ENCODE measurements around the gene SERPINA4. TPM values are rescaled to one million over a fixed set of nuclear protein-coding genes. Genes with fewer than 3 reads are reported as not detected.

Gene SERPINA4
- total and polyA plus RNA-seq, 2 of the 13 experiments (the other 11 are each of a cell fraction or from before 2014, with no cell fraction given): 39.1 to 57.8 TPM

GRCh38 chr14:94598816-94599655 lies 37.8 kb downstream of the SERPINA4 start (continued):
- TF ChIP-seq POLR2A (IDR thresholded peaks at IDR 0.05; ENCODE audit: insufficient read depth in 1 of 2, low read depth in 2 of 2, low read length in 2 of 2) (peak; percentile 53 to 65), ZNF572 (CRISPR knock-in tag; IDR thresholded peaks at IDR 0.05) (peak; percentile 72; the same call in 1 of the 2 replicates), KMT2B (CRISPR knock-in tag; IDR thresholded peaks at IDR 0.05) (0 out of 2 replicates have a peak, but pooled peaks have one; percentile 30), LCORL (IDR thresholded peaks at IDR 0.05) (peak; percentile 56), LCORL (CRISPR knock-in tag; IDR thresholded peaks at IDR 0.05) (peak; percentile 87), ZNF567 (CRISPR knock-in tag; IDR thresholded peaks at IDR 0.05; ENCODE audit: borderline replicate concordance) (no peak), RXRB (CRISPR knock-in tag; IDR thresholded peaks at IDR 0.05; ENCODE audit: borderline replicate concordance) (peak; percentile 100), IRF9 (CRISPR knock-in tag; IDR thresholded peaks at IDR 0.05; ENCODE audit: borderline replicate concordance) (peak; percentile 68; the same call in 1 of the 2 replicates), ZNF691 (CRISPR knock-in tag; IDR thresholded peaks at IDR 0.05; ENCODE audit: borderline replicate concordance, low read depth) (no peak), ZNF570 (CRISPR knock-in tag; IDR thresholded peaks at IDR 0.05; ENCODE audit: borderline replicate concordance) (no peak), AFF4 (CRISPR knock-in tag; IDR thresholded peaks at IDR 0.05) (peak; percentile 74; the same call in 1 of the 2 replicates), NR2C2 (CRISPR knock-in tag; IDR thresholded peaks at IDR 0.05; ENCODE audit: borderline replicate concordance) (peak; percentile 91), FOXO4 (CRISPR knock-in tag; conservative IDR thresholded peaks at IDR 0.05) (peak; percentile 86; the same call in 1 of the 2 replicates), HOXA3 (CRISPR knock-in tag; IDR thresholded peaks at IDR 0.05) (peak; percentile 87), TFAP4 (IDR thresholded peaks at IDR 0.05; ENCODE audit: borderline replicate concordance, low read depth) (peak; percentile 98), ZMAT5 (CRISPR knock-in tag; IDR thresholded peaks at IDR 0.05; ENCODE audit: borderline replicate concordance, low read depth) (no peak), POLR2AphosphoS5 (IDR thresholded peaks at IDR 0.05; ENCODE audit: low read depth, low read length) (peak; percentile 31; the same call in 1 of the 2 replicates), ASH2L (IDR thresholded peaks at IDR 0.05; ENCODE audit: insufficient read length, low read depth, low read length) (peak; percentile 43), ELF1 (CRISPR knock-in tag; IDR thresholded peaks at IDR 0.05) (peak; percentile 82), FOSL1 (CRISPR knock-in tag; IDR thresholded peaks at IDR 0.05; ENCODE audit: borderline replicate concordance) (peak; percentile 93), TOPORS (CRISPR knock-in tag; IDR thresholded peaks at IDR 0.05) (peak; percentile 58)

Measured in HepG2 (cell line).